HL-60 (cell line): ENCODE data around the gene LIN7A. TPM values are rescaled to one million over a fixed set of nuclear protein-coding genes. Genes with fewer than 3 reads are reported as not detected.

Experiments used
- DNase-seq, 2 experiments: peaks; one replicate each; pipeline ENCODE4 v3.0.0-alpha.2; 2010 to 2020; ENCODE audit warnings: low read depth in 1 of 2, low spot score in 1 of 2
- H3K27ac ChIP-seq: fragments of 250-450 bp; sonication (Bioruptor Pico); replicated peaks from 2 replicates; pipeline ENCODE4 v1.5.1; 2020; ENCODE audit warnings: mild to moderate bottlenecking, moderate library complexity
- H3K27me3 ChIP-seq: fragments of 250-450 bp; sonication (Bioruptor Pico); 2 replicates; pipeline ENCODE4 v1.5.1; 2021; ENCODE audit warnings: mild to moderate bottlenecking, moderate library complexity; ENCODE audit not compliant: insufficient read depth, poor library complexity, severe bottlenecking
- H3K4me3 ChIP-seq: replicated peaks from 2 replicates; pipeline ENCODE4 v1.5.1; 2011; ENCODE audit warnings: mild to moderate bottlenecking, control low read depth, low read length; ENCODE audit not compliant: insufficient read depth
- GABPA ChIP-seq: IDR thresholded peaks from 2 replicates; pipeline ENCODE4 v1.6.1; 2012; ENCODE audit warnings: low read depth
- POLR2AphosphoS5 ChIP-seq: IDR thresholded peaks from 2 replicates; pipeline ENCODE4 v1.6.1; 2012; ENCODE audit warnings: low read depth
- REST ChIP-seq: IDR thresholded peaks from 2 replicates; pipeline ENCODE4 v1.6.1; 2012; ENCODE audit warnings: low read depth; ENCODE audit not compliant: insufficient replicate concordance
- SPI1 ChIP-seq: IDR thresholded peaks from 2 replicates; pipeline ENCODE4 v1.6.1; 2012; ENCODE audit warnings: low read depth, mild to moderate bottlenecking, borderline replicate concordance
- microRNA-seq: library from miRNA; unstranded; fragments of <30 nt; microRNA quantifications from one replicate; pipeline ENCODE4, GENCODE V29; 2018
- TF ChIP-seq, protein P1 (sequence below): IDR thresholded peaks from one replicate; pipeline ENCODE4 v1.5.1; 2011; ENCODE audit warnings: low read length, control low read depth, inconsistent platforms; ENCODE audit not compliant: insufficient read depth

Gene LIN7A

DNA sequence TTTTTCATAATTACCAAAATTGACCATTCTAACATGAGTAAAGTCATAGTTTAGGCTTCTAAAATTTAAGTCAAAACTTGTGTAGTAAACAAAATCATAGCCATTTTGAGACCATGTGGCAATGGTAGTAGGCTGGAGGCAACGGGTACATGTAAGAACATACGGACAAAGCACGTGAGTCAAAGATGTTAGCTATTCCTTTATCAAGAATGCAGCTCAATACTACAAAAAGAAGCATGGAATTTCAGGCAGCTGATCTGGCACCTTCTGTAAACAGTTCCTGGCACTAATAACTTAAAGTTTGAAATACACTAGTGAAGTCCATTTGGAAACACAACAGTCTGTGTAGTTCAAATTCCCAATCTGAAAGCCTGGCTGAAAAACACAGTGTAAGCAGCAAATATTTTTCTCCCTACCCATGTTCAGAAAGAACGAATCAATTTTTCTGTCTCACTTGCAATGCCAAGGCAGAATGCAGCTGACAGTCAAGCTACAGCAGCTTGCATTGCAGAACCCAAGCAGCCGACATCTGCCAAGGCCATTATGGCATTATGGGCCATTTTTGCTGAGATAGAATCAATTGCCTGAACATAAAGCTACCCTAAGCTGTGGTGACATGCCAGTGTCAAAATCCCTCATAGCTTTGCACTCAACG lies 191.8 kb downstream of the LIN7A start:
- no peak overlapping the region for H3K4me3 ChIP-seq
- H3K27me3 ChIP-seq, result peaks cover 11% of the 10 kb centered on the region
- no peak overlapping the region for H3K27ac ChIP-seq
- no peak for TF ChIP-seq SPI1
- no peak for TF ChIP-seq REST
- TF ChIP-seq POLR2AphosphoS5, result no peak
- TF ChIP-seq, protein P1, sequence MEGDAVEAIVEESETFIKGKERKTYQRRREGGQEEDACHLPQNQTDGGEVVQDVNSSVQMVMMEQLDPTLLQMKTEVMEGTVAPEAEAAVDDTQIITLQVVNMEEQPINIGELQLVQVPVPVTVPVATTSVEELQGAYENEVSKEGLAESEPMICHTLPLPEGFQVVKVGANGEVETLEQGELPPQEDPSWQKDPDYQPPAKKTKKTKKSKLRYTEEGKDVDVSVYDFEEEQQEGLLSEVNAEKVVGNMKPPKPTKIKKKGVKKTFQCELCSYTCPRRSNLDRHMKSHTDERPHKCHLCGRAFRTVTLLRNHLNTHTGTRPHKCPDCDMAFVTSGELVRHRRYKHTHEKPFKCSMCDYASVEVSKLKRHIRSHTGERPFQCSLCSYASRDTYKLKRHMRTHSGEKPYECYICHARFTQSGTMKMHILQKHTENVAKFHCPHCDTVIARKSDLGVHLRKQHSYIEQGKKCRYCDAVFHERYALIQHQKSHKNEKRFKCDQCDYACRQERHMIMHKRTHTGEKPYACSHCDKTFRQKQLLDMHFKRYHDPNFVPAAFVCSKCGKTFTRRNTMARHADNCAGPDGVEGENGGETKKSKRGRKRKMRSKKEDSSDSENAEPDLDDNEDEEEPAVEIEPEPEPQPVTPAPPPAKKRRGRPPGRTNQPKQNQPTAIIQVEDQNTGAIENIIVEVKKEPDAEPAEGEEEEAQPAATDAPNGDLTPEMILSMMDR, result no peak
- TF ChIP-seq GABPA, result no peak
- no peak for DNase-seq

Small RNAs within 50 kb of the gene (microRNA-seq; reads per million reads assigned to microRNA genes)
- gene MIR617, result not detected
- gene MIR618, result not detected
